ENCODE results near the gene SCG2. TPM values are rescaled to one million over a fixed set of nuclear protein-coding genes. Genes with fewer than 3 reads are reported as not detected.

SCG2 gene
- polyA plus RNA-seq, 1 experiment, result 1.8 TPM

- H3K4me3 ChIP-seq (ENCODE audit: low read depth, low read length), result no peak overlapping the region
- TF ChIP-seq CTCF (IDR thresholded peaks at IDR 0.05; ENCODE audit: low read depth, low read length), result no peak
- H3K27me3 ChIP-seq (ENCODE audit: control insufficient read depth, insufficient read depth, low read length), result no peaks in the 10 kb centered on the region
- no peak for DNase-seq (ENCODE audit: low read depth, low spot score)
- ChIA-PET CTCF (no interaction called here), POLR2A (no interaction called here)
- no peaks in the 10 kb centered on the region for H3K9me3 ChIP-seq (ENCODE audit: control insufficient read depth, insufficient read depth, low read length)
- H3K27ac ChIP-seq (ENCODE audit: low read depth, low read length), result no peak overlapping the region
Measured at GRCh38 chr2:223621901-223622300, 19.7 kb upstream of the SCG2 start.

- no peak for DNase-seq (ENCODE audit: low read depth, low spot score)
- Histone ChIP-seq H3K27ac (ENCODE audit: low read depth, low read length) (no peak overlapping the region), H3K9me3 (ENCODE audit: control insufficient read depth, insufficient read depth, low read length) (no peaks in the 10 kb centered on the region), H3K4me3 (ENCODE audit: low read depth, low read length) (no peak overlapping the region), H3K27me3 (ENCODE audit: control insufficient read depth, insufficient read depth, low read length) (no peaks in the 10 kb centered on the region)
- ChIA-PET POLR2A (no interaction called here), CTCF (interaction anchor here (0.8 kb wide), 1 partner anchor 648 kb away, joined by 3 read pairs; no protein-coding TSS in a partner anchor)
- TF ChIP-seq CTCF (IDR thresholded peaks at IDR 0.05; ENCODE audit: low read depth, low read length), result no peak
Measured at GRCh38 chr2:223619486-223620129, 17.4 kb upstream of the SCG2 start.

GRCh38 chr2:223618172-223619035 lies 16.2 kb upstream of the SCG2 start:
- CTCF ChIA-PET, result no interaction called here
- Histone ChIP-seq H3K4me3 (ENCODE audit: low read depth, low read length) (no peak overlapping the region), H3K27me3 (ENCODE audit: control insufficient read depth, insufficient read depth, low read length) (no peaks in the 10 kb centered on the region), H3K9me3 (ENCODE audit: control insufficient read depth, insufficient read depth, low read length) (no peaks in the 10 kb centered on the region), H3K27ac (ENCODE audit: low read depth, low read length) (no peak overlapping the region)
- peak; percentile 15; the same call in 1 of the 2 replicates for TF ChIP-seq CTCF (IDR thresholded peaks at IDR 0.05; ENCODE audit: low read depth, low read length)
- POLR2A ChIA-PET, result no interaction called here
- DNase-seq (ENCODE audit: low read depth, low spot score), result no peak

GRCh38 chr2:223614534-223614933 lies 12.4 kb upstream of the SCG2 start:
- DNase-seq (ENCODE audit: low read depth, low spot score), result no peak
- CTCF ChIA-PET, result no interaction called here
- TF ChIP-seq CTCF (IDR thresholded peaks at IDR 0.05; ENCODE audit: low read depth, low read length), result no peak
- no peaks in the 10 kb centered on the region for H3K9me3 ChIP-seq (ENCODE audit: control insufficient read depth, insufficient read depth, low read length)
- no peaks in the 10 kb centered on the region for H3K27me3 ChIP-seq (ENCODE audit: control insufficient read depth, insufficient read depth, low read length)
- H3K4me3 ChIP-seq (ENCODE audit: low read depth, low read length), result no peak overlapping the region
- no peak overlapping the region for H3K27ac ChIP-seq (ENCODE audit: low read depth, low read length)
- POLR2A ChIA-PET, result no interaction called here
